ENCODE data around the gene SDS.
A peak's percentile ranks its signal among the peaks of the same experiment; 100 is the strongest.

Gene SDS

GRCh38 chr12:113424915-113425823 lies 21.5 kb upstream of the SDS start:
- DNase-seq: peak; percentile 20 to 34 (median 24)

GRCh38 chr12:113424456-113424855 lies 20.8 kb upstream of the SDS start:
- no peak for DNase-seq

DNA sequence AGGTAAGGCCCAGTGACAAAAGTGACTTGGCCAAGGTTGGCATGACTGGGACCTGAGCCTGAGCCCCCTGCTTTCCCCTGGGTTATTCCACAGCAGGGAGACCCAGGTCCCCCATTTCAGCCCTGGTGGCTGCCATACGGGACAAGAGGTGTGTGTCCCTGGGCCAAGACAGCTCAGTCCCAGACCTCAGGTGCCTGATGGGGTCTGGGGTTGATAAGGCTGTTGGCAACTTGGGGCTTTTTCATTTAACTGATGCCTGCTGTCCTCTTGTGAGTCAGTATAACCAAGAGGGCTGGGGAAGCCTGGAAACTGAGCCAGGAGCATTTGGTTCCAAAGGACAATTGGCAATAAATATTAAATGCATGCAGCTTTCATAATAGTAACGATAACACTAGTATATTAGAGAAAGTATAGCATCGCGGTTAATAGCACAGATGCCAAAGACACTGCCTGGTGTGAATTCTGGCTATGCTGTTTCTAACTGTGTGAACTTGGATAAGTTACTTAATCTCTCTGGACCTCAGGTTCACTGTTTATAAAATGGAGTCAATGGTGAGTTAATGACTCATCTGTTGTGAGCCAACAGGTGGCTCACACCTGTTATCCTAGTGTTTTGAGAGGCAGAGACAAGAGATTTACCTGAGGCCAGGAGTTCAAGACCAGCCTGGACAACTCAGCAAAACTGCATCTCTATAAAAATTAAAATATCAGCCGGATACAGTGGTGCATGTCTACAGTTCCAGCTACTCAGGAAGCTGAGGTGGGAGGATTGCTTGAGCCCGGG lies 19.4 kb upstream of the SDS start:
- no peak for DNase-seq

- no peak for DNase-seq
Measured at GRCh38 chr12:113422030-113422885, 18.6 kb upstream of the SDS start, which contains the start of gene SDSL. Gene SDSL, plus strand, starts transcription at chr12:113422380. Its CDS starts 5,603 bp downstream, at chr12:113427983.

GRCh38 chr12:113420996-113421595 lies 17.4 kb upstream of the SDS start:
- no peak for DNase-seq

- DNase-seq: no peak
Measured at GRCh38 chr12:113418213-113418879, 14.7 kb upstream of the SDS start.

GRCh38 chr12:113416091-113416754 lies 12.5 kb upstream of the SDS start:
- DNase-seq: no peak

DNA sequence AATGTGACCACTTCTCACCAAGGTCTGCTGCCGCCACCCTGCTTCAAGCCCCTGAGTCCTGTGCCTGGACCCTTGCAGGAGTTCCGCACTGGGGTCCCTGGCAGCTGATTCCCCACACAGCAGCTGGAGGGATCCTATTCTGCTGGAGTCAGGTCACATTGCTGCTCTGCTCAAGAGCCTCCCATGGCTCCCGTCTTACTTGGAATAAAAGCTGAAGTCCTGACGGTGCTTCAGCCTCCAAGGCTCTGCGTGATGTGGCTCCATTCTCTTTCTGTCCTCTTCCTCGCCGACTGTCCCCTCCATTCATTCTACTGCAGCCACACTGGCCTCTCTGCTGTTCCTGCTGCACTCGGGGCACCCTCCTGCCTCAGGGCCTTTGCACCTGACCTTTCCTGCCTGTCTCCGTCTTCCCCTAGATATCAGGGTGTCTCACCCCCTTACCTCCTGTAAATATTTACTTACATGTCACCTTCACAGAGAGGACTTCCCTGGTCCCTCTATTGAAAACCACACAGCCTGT lies 10.9 kb upstream of the SDS start:
- no peak for DNase-seq

- no peak for DNase-seq
Measured at GRCh38 chr12:113413488-113413939, 9.8 kb upstream of the SDS start.

DNA sequence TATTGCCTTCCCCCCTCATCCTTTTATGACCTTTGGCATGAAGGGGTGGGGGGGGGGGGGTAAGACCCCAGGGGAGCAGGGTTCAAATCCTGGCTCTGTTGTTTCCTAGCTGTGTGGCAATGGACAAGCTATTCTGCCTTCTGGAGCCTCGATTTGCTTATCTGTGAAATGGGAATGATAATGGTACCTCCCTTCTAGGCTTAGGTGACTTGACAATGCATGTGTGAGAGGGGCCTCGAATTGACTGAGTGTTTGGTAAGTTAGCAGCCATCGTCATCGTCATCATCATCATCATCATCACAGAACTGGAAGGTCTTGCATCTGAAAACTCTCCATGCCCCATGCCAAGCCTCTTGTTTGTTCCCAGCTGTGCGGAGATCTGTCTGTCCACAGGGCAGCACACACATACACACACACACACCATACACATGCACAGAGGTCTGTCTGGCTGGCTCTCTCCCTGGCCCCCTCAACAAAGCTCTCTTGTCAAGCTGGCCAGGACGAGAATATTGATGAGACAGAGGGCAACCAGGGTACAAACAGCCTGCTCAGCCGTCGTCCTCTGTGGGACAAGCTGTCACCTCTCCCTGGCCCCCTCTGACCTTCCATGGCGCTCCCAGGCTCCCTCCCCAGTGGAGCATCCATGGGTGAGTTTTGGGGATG lies 5.9 kb upstream of the SDS start:
- no peak for DNase-seq

DNA sequence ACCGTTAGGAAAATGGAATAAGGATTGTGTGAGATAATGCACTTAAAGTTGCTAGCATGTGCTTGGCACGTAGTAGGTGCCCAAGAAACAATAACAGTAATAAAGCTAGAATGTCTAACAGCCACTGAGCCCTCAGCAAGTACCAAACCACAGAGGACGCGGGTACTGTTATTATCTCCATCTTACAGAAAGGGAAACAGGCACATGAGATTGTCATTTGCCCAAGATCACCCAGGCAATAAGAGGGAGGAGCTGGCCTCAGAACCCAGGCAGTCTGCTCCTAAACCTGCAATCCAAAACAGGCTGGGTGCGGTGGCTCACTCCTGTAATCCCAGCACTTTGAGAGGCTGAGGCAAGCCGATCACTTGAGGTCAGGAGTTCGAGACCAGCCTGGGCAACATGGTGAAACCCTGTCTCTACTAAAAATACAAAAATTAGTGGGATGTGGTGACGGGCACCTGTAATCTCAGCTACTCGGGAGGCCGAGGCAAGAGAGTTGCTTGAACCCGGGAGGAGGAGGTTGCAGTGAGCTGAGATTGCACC lies 5.1 kb upstream of the SDS start:
- no peak for DNase-seq

DNA sequence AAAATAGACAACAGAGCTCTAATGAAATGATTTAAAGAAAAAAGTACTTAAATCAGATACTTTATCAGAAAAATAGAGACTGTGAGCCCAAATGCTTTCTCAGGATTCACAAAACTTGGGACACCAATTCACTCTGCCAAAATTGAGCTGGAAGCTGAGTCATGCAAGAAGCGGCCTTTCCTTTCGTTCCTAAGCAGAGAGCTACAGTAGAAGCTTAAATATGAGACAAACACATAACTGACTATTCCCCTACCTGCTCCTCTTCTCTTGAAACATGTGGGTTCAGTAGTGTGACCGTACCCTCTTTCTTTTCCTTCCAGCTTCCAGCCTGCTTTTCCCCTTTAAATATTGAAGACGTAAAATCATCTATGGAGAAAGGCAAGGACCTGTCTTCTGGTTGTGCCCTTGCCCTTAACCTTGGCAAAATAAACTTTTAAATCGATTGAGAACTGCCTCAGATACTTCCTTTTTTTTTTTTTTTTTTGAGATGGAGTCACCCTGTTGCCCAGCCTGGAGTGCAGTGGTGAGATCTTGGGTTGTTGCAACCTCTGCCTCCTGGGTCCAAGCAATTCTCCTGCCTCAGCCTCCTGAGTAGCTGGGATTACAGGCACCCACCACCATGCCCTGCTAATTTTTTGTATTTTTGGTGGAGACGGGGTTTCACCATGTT lies 4.4 kb upstream of the SDS start:
- DNase-seq: no peak

DNA sequence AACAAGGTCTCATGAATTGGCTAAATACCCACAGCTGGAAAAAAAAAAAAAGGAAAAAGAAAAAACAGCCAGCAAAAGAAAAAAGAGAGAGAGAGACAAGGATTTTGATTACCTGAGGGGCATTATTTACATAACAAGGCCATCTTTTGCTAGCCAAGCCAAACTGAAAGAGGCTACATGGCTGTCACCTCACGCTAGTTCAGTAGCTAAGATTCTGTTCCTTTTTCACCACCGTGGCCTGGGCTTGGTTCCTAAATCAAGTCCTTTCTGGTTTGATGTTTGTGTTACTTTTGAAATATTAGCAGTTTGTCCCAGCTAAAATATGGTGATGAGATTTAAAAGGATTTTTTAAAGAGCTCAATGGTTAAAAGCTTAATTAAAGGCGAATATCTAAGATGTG lies 2.0 kb upstream of the SDS start:
- no peak for DNase-seq

DNA sequence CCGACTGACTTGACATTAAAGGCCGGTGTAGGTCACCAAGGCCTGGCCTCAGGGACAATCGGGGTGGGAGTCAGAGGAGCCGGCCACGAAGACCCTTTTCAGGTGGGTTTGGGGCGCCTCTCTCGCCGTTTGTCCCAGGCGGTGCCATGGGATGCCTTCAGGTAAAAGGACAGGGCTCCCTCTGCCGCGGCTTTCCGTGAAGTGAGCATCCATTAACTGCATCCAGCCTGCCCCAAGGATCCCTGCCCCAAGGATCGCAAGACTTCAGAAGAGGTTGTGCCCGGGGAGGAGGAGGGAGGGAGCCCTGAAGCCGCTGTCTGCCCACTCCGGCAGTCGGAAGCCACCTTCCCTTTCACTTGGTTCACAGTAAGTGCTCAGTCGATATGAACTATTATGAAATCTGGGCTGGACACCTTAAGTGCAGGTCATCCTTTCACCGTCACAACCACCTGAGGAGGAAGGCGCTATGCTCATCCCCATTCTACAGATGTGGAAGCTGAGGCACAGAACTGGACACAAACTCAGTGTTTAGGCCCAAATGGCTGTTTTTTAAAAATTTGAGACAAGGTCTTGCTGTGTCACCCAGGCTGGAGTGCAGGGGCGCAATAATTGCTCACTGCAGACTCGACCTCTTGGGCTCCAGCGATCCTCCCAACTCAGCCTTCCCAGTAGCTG lies 964 bp downstream of the SDS start:
- no peak for DNase-seq

DNA sequence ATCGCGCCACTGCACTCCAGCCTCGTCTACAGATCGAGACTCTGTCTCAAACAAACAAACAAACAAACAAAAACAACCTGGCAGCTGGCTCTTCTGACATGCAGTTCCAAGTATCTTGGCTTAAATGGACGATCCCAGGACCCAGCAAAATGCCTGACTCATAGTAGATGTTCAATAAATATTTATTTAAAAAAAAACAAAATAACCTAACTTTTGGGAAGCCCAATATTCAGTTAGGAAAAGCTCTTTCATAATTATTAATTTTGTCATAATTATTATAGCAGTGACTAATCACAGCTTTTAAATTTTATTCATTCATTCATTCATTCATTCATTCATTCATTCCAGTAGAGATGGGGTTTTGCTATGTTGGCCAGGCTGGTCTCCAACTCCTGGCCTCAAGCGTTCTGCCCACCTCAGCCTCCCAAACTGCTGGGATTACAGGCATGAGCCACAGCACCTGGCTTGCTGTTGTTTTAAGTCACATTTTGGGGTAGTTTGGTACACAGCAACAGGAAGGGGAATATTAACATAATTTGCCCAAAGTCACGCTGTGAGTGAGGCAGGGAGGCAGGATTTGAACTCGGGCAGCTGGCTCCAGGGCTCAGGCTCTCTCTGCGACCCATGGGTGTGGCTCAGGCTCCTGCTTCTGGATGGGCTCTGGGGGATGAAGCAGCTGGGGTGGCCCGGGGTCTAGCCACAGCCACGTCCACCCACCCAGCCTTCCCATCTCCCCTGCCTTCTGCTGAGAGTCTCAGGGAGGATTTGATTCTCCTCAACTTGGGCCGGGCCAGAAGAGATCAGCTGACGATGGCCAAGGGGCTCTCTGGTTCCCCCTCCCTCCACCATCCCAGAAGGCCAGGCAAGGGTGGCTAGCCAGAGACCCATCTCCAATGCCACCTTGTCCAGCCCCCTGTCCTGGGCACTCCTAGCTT lies 2.4 kb downstream of the SDS start:
- no peak for DNase-seq

- no peak for DNase-seq
Measured at GRCh38 chr12:113400362-113400761, 3.3 kb downstream of the SDS start.

DNA sequence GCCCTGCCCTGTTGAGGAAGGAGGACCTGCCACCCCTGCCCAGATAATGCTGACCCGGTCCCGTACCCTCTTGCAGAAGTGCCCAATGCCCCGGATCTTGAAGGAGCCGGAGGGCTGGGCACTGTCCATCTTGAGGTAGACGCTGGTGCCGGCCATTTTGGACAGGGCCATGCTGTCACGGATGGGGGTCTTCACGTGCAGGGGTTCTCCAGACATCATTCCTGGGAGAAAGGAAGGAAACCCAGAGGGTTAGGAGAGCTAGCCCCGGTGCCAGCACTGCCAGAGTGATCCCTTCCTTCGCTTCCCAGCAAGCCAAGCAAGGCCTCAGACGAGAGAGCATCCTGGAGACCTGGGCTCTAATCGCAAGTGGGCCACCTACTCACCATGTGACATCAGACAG lies 4.2 kb downstream of the SDS start:
- DNase-seq: no peak
